Ectodermal cell (in vitro differentiated cells): Measurements from ENCODE around the gene IRF2.

Experiments used
- H3K27ac ChIP-seq: 2 replicates; pipeline ENCODE4 v1.7.0; 2013; ENCODE audit warnings: mild to moderate bottlenecking, low read depth, low read length; ENCODE audit not compliant: insufficient read depth, poor library complexity, severe bottlenecking
- H3K27me3 ChIP-seq: 2 replicates; pipeline ENCODE4 v1.7.0; 2013; ENCODE audit warnings: mild to moderate bottlenecking, low read length; ENCODE audit not compliant: insufficient read depth, control insufficient read depth, poor library complexity, severe bottlenecking
- H3K36me3 ChIP-seq: one replicate; pipeline ENCODE4 v1.7.0; 2013; ENCODE audit warnings: low read length; ENCODE audit not compliant: control insufficient read depth, insufficient read depth
- H3K4me1 ChIP-seq: one replicate; pipeline ENCODE4 v1.7.0; 2013; ENCODE audit warnings: low read length; ENCODE audit not compliant: control insufficient read depth, insufficient read depth
- H3K4me3 ChIP-seq: 2 replicates; pipeline ENCODE4 v1.7.0; 2013; ENCODE audit warnings: low read depth, low read length, control low read depth; ENCODE audit not compliant: insufficient read depth
- H3K9me3 ChIP-seq: 2 replicates; pipeline ENCODE4 v1.7.0; 2013; ENCODE audit warnings: mild to moderate bottlenecking, low read length, moderate library complexity; ENCODE audit not compliant: control insufficient read depth
- WGBS, 2 experiments: methylation state at CpG; one replicate each; pipeline ENCODE4 v1.1.7; 2013; ENCODE audit warnings: missing lambda C conversion rate in 2 of 2; 5-methylcytosine and 5-hydroxymethylcytosine counted together

The IRF2 gene

GRCh38 chr4:184443318-184443717 is 31.0 kb downstream of the IRF2 start:
- no peak overlapping the region for H3K4me3 ChIP-seq
- H3K27me3 ChIP-seq = no peaks in the 10 kb centered on the region
- peaks cover 6% of the 10 kb centered on the region for H3K4me1 ChIP-seq
- no peak overlapping the region for H3K27ac ChIP-seq
- H3K9me3 ChIP-seq = no peaks in the 10 kb centered on the region
- H3K36me3 ChIP-seq = no peaks in the 10 kb centered on the region
- 100% methylated on average over 1 to 2 of the region's 2 CpGs for WGBS, 2 experiments

DNA sequence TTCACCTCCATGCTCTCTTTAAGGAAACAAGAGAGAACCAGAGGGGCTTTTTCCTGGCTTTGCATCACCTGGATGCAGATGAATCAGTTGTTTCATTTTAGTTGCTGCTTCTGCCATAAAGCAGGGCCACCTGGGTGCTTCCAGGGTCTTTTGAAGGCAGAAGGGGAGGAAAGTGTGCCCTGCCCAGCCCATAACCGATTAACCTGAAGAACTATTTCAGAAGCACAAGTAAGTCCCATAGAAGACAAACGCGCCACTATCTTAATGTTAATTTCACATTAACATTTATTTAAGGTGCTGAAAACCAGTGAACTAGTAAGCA is 32.1 kb downstream of the IRF2 start:
- H3K9me3 ChIP-seq = no peaks in the 10 kb centered on the region
- H3K4me1 ChIP-seq = peaks cover 6% of the 10 kb centered on the region
- peak overlapping the region; percentile 17 for H3K27ac ChIP-seq
- H3K27me3 ChIP-seq = no peaks in the 10 kb centered on the region
- WGBS, 2 experiments = 33 to 50% methylated on average over 3 of the region's 3 CpGs
- H3K4me3 ChIP-seq = no peak overlapping the region
- no peaks in the 10 kb centered on the region for H3K36me3 ChIP-seq

DNA sequence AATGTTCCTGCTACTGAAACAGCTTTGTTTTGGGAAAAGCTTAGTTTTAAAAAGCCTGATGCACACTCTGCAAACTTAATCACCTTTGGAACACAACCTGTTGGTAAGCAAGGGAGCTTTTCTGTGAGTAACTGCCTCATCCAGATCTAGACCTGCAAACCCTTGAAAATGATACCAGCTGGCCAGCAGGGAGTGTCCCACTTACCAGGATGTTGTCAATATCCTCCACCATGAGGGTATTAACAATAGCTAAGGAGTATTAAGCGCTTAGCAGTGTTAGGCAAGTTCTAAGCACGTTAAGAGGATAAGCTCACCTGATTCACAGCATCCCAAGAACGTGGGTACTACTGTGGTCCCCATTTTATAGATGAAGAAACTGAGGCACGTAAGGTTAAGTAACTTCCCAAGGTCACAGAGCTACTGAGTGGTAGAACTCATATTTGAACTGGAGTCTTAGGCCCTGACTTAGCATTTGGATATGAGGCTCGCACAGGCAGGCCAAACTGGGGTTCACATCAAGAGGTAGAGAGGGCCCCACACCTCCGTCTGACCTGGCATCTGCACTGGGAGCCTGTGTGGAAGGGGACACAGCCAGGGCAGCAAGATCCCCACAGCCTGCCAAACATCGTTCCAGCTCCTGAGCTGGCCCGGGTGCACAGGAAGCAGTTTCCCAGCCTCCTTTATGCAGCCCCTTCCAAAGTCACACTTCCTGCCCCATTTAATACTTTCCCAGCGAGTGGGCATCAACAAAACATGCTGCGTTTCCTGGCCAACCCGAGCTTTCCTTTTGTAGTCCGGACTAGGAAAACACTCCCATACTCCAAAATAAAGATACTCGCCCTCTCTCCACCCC is 32.7 kb downstream of the IRF2 start:
- 79% methylated on average over 13 of the region's 13 CpGs for WGBS, 2 experiments
- H3K27ac ChIP-seq = peak overlapping the region; percentile 17
- no peak overlapping the region for H3K4me3 ChIP-seq
- H3K4me1 ChIP-seq = peaks cover 6% of the 10 kb centered on the region
- no peaks in the 10 kb centered on the region for H3K27me3 ChIP-seq
- no peaks in the 10 kb centered on the region for H3K36me3 ChIP-seq
- H3K9me3 ChIP-seq = no peaks in the 10 kb centered on the region

DNA sequence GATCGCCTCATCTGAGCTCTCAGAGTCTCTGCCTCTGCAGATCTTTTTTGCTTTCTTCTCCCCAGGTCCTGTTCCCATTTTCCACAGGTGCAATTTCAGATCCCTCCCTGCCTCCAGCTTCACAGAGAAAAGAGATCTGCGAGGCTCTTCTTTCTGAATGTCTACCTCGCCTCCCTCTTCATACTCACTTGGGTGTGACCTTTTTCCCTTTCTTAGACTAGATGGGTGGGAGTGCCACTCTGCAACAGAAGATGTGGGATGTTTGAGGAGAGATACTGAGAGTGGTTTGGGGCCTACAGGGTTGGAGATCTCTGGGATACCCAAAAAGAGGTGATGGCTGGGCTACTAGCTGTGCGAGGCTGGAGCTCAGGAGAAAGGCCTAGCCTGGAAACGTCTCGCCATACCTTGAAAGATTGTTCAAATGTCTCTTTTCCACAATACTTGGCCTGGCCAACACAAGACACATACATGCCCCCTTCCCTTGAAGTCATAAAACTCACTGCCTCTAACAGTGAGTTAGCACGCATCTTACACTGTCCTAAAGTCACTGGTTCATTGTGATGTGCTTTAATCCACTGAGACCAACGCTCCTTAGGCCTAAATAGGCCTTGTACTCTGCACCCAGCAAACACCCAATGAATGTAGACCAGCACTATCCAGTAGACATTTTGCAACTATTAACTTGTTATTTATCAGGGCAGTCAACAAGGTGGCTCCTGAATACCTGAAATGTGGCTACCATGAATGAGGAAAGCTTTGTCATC is 33.6 kb downstream of the IRF2 start:
- Histone ChIP-seq H3K9me3 (no peaks in the 10 kb centered on the region), H3K4me1 (peaks cover 6% of the 10 kb centered on the region), H3K36me3 (no peaks in the 10 kb centered on the region), H3K4me3 (no peak overlapping the region), H3K27me3 (no peaks in the 10 kb centered on the region), H3K27ac (no peak overlapping the region)
- 88 to 94% methylated on average over 8 of the region's 8 CpGs for WGBS, 2 experiments

- Histone ChIP-seq H3K4me3 (no peak overlapping the region), H3K4me1 (peaks cover 6% of the 10 kb centered on the region), H3K27me3 (no peaks in the 10 kb centered on the region), H3K9me3 (no peaks in the 10 kb centered on the region), H3K27ac (no peak overlapping the region), H3K36me3 (no peaks in the 10 kb centered on the region)
- WGBS, 2 experiments = 91 to 92% methylated on average over 20 of the region's 20 CpGs
Observed at GRCh38 chr4:184439856-184440594, 34.3 kb downstream of the IRF2 start.

DNA sequence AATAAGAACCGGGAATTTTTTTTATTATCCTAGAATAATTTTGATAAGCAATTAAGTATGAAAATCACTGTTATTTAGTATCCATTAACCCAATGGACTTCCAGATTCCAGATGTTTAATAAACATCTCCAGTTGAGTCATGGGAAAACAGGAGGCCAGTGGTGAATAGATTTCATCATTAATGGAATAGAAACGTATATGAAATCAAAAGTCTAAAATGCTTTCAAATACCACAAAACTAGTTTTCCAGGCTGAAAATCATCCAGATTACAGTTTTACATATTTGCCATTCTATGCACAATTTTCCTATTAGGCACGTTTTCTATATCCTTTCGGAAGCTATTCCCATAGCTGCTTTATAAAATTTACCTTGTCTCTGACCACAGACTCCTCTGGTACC is 35.0 kb downstream of the IRF2 start:
- Histone ChIP-seq H3K27ac (no peak overlapping the region), H3K4me3 (no peak overlapping the region)

DNA sequence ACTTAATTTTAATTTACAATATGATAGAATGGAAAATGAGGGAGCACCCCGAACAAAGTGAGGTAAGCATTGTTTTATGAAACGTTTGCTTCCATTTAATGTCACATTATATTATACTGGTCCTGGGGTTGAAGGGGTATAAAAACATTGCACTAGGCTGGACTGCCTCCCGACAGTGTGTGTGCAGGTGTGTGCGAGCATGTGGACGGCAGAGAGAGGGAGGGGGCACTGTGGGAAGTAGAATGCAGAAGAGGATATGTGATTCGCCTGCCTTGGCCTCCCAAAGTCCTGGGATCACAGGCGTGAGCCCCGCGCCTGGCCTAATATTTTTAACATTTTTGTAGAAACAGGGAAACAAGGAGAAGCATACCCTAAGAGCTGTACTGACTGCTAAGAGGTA is 36.0 kb downstream of the IRF2 start:
- no peak overlapping the region for H3K4me3 ChIP-seq
- H3K27ac ChIP-seq = no peak overlapping the region
- no peaks in the 10 kb centered on the region for H3K27me3 ChIP-seq
- H3K4me1 ChIP-seq = peaks cover 6% of the 10 kb centered on the region
- H3K9me3 ChIP-seq = no peaks in the 10 kb centered on the region
- no peaks in the 10 kb centered on the region for H3K36me3 ChIP-seq
- WGBS, 2 experiments = 90 to 92% methylated on average over 8 of the region's 9 CpGs

More for the DNA sequence above, 35.0 kb downstream of the IRF2 start:
- WGBS, 2 experiments = 95 to 99% methylated on average over 3 of the region's 4 CpGs
- no peaks in the 10 kb centered on the region for H3K27me3 ChIP-seq
- peaks cover 6% of the 10 kb centered on the region for H3K4me1 ChIP-seq
- no peaks in the 10 kb centered on the region for H3K9me3 ChIP-seq
- H3K36me3 ChIP-seq = no peaks in the 10 kb centered on the region

DNA sequence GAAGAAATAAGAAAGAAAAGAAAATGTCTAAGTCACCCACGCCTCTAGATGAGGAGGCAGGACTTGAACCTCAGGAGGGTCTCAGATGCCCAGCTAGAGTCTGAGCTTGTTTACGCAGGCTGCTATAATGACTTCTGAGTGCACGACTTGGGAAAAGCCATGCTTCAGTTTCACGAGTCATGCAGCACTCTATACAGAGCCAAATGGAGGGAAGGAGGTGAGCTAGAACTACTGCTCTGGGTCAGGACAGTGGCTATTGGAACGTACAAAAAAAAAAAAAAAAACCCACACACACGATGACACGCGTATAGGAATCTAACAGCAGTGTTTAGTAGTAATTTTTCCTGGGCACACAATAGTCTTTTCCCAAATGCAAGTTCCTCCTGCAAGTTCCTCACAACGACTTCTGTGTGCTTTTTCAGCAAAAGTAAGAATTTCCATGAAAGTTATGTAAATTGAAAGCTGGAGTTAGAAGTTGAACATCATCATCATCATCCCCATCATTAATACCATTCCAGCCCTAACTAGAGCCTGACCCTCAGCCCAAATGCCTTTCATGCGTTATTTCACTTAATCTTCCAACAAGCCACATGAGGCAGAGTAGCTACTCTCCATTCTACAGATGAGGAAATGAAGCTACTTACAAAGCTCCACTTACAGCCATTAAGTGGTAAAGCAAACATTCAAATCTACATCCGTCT is 36.6 kb downstream of the IRF2 start:
- Histone ChIP-seq H3K27ac (no peak overlapping the region), H3K36me3 (no peaks in the 10 kb centered on the region), H3K4me1 (peaks cover 6% of the 10 kb centered on the region), H3K9me3 (no peaks in the 10 kb centered on the region), H3K4me3 (no peak overlapping the region), H3K27me3 (no peaks in the 10 kb centered on the region)
- 84 to 87% methylated on average over 10 to 11 of the region's 11 CpGs for WGBS, 2 experiments

GRCh38 chr4:184434501-184435066 is 39.8 kb downstream of the IRF2 start:
- WGBS, 2 experiments = 78 to 79% methylated on average over 6 of the region's 6 CpGs
- no peak overlapping the region for H3K4me3 ChIP-seq
- H3K27ac ChIP-seq = no peak overlapping the region
- peaks cover 7% of the 10 kb centered on the region for H3K4me1 ChIP-seq
- no peaks in the 10 kb centered on the region for H3K36me3 ChIP-seq
- H3K9me3 ChIP-seq = no peaks in the 10 kb centered on the region
- no peaks in the 10 kb centered on the region for H3K27me3 ChIP-seq
